HEK293 (cell line): ENCODE data around the gene PDLIM7.

ENCODE experiments used
- BCL11A ChIP-seq: fragments of 450-650 bp; formaldehyde crosslinking; IDR thresholded peaks from 2 replicates; pipeline ENCODE4 v1.5.1; 2016; ENCODE audit warnings: low read depth, missing biosample characterization, missing genetic modification characterization
- GLIS2 ChIP-seq: fragments of 450-650 bp; formaldehyde crosslinking; IDR thresholded peaks from 2 replicates; pipeline ENCODE4 v1.5.1; 2016; ENCODE audit warnings: missing biosample characterization, missing genetic modification characterization
- KLF16 ChIP-seq: fragments of 450-650 bp; formaldehyde crosslinking; IDR thresholded peaks from 2 replicates; pipeline ENCODE4 v1.5.1; 2017; ENCODE audit warnings: missing biosample characterization, missing genetic modification characterization
- KLF7 ChIP-seq: fragments of 450-650 bp; formaldehyde crosslinking; IDR thresholded peaks from 2 replicates; pipeline ENCODE4 v1.5.1; 2016; ENCODE audit warnings: missing biosample characterization, missing genetic modification characterization, borderline replicate concordance
- MEIS1 ChIP-seq: sonication (generic); formaldehyde crosslinking; IDR thresholded peaks from 2 replicates; pipeline ENCODE4 v1.8.1; 2022; ENCODE audit warnings: missing genetic modification reagents, mild to moderate bottlenecking, borderline replicate concordance
- OSR2 ChIP-seq: fragments of 450-650 bp; formaldehyde crosslinking; IDR thresholded peaks from 2 replicates; pipeline ENCODE4 v1.5.1; 2016; ENCODE audit warnings: missing biosample characterization, missing genetic modification characterization
- PBX3 ChIP-seq: sonication (generic); formaldehyde crosslinking; IDR thresholded peaks from 2 replicates; pipeline ENCODE4 v1.8.1; 2022; ENCODE audit warnings: mild to moderate bottlenecking, moderate library complexity, missing genetic modification reagents
- REPIN1 ChIP-seq: fragments of 450-650 bp; formaldehyde crosslinking; IDR thresholded peaks from 2 replicates; pipeline ENCODE4 v1.5.1; 2017; ENCODE audit warnings: missing biosample characterization, missing genetic modification characterization, low read depth
- ZFHX2 ChIP-seq: fragments of 450-650 bp; formaldehyde crosslinking; conservative IDR thresholded peaks from 2 replicates; pipeline ENCODE4 v1.5.1; 2016; ENCODE audit warnings: missing biosample characterization, missing genetic modification characterization
- ZFP41 ChIP-seq: fragments of 450-650 bp; formaldehyde crosslinking; IDR thresholded peaks from 2 replicates; pipeline ENCODE4 v1.5.1; 2016; ENCODE audit warnings: missing biosample characterization, missing genetic modification characterization, borderline replicate concordance
- ZNF169 ChIP-seq: fragments of 450-650 bp; formaldehyde crosslinking; IDR thresholded peaks from 2 replicates; pipeline ENCODE4 v1.5.1; 2016; ENCODE audit warnings: missing biosample characterization, missing genetic modification characterization
- ZNF184 ChIP-seq: fragments of 450-650 bp; IDR thresholded peaks from 2 replicates; pipeline ENCODE4 v1.5.1; 2018; ENCODE audit warnings: missing biosample characterization, mild to moderate bottlenecking, missing genetic modification characterization
- ZNF19 ChIP-seq: fragments of 450-650 bp; formaldehyde crosslinking; IDR thresholded peaks from 2 replicates; pipeline ENCODE4; 2016; ENCODE audit warnings: missing biosample characterization, missing genetic modification characterization, low read depth
- ZNF202 ChIP-seq: fragments of 450-650 bp; formaldehyde crosslinking; IDR thresholded peaks from 2 replicates; pipeline ENCODE4 v1.5.1; 2016; ENCODE audit warnings: missing biosample characterization, missing genetic modification characterization, borderline replicate concordance
- ZNF23 ChIP-seq: fragments of 450-650 bp; formaldehyde crosslinking; IDR thresholded peaks from 2 replicates; pipeline ENCODE4 v1.5.1; 2016; ENCODE audit warnings: missing biosample characterization, missing genetic modification characterization, borderline replicate concordance
- ZNF292 ChIP-seq: fragments of 450-650 bp; formaldehyde crosslinking; IDR thresholded peaks from 2 replicates; pipeline ENCODE4 v1.5.1; 2016; ENCODE audit warnings: low read depth, missing biosample characterization, missing genetic modification characterization, borderline replicate concordance
- ZNF391 ChIP-seq: fragments of 450-650 bp; formaldehyde crosslinking; IDR thresholded peaks from 2 replicates; pipeline ENCODE4 v1.5.1; 2016; ENCODE audit warnings: low read depth, missing biosample characterization, missing genetic modification characterization, borderline replicate concordance
- ZNF394 ChIP-seq: fragments of 450-650 bp; formaldehyde crosslinking; IDR thresholded peaks from 2 replicates; pipeline ENCODE4 v1.5.1; 2016; ENCODE audit warnings: missing biosample characterization, missing genetic modification characterization, mild to moderate bottlenecking, moderate library complexity, borderline replicate concordance
- ZNF404 ChIP-seq: fragments of 450-650 bp; formaldehyde crosslinking; IDR thresholded peaks from 2 replicates; pipeline ENCODE4 v1.5.1; 2017; ENCODE audit warnings: missing biosample characterization, missing genetic modification characterization
- ZNF48 ChIP-seq: fragments of 450-650 bp; formaldehyde crosslinking; IDR thresholded peaks from 2 replicates; pipeline ENCODE4 v1.5.1; 2016; ENCODE audit warnings: missing biosample characterization, missing genetic modification characterization
- ZNF518A ChIP-seq: fragments of 450-650 bp; formaldehyde crosslinking; conservative IDR thresholded peaks from 2 replicates; pipeline ENCODE4 v1.5.1; 2016; ENCODE audit warnings: low read depth, missing biosample characterization, missing genetic modification characterization
- ZNF544 ChIP-seq: fragments of 450-650 bp; formaldehyde crosslinking; IDR thresholded peaks from 2 replicates; pipeline ENCODE4 v1.5.0; 2017; ENCODE audit warnings: missing biosample characterization, missing genetic modification characterization
- ZNF548 ChIP-seq: fragments of 450-650 bp; formaldehyde crosslinking; IDR thresholded peaks from 2 replicates; pipeline ENCODE4 v1.5.1; 2016; ENCODE audit warnings: missing biosample characterization, missing genetic modification characterization
- ZNF549 ChIP-seq: fragments of 450-650 bp; IDR thresholded peaks from 2 replicates; pipeline ENCODE4 v1.5.1; 2018; ENCODE audit warnings: missing biosample characterization, missing genetic modification characterization, mild to moderate bottlenecking, inconsistent platforms, moderate library complexity
- ZNF555 ChIP-seq: fragments of 450-650 bp; formaldehyde crosslinking; conservative IDR thresholded peaks from 2 replicates; pipeline ENCODE4 v1.5.1; 2017; ENCODE audit warnings: missing biosample characterization, mild to moderate bottlenecking, missing genetic modification characterization, inconsistent platforms
- ZNF624 ChIP-seq: fragments of 450-650 bp; formaldehyde crosslinking; IDR thresholded peaks from 2 replicates; pipeline ENCODE4 v1.5.1; 2017; ENCODE audit warnings: missing biosample characterization, missing genetic modification characterization
- ZNF626 ChIP-seq: fragments of 450-650 bp; sonication (Bioruptor Pico); formaldehyde crosslinking; IDR thresholded peaks from 2 replicates; pipeline ENCODE4 v1.5.1; 2018; ENCODE audit warnings: missing biosample characterization, missing genetic modification characterization, inconsistent platforms
- ZNF645 ChIP-seq: fragments of 450-650 bp; formaldehyde crosslinking; IDR thresholded peaks from 2 replicates; pipeline ENCODE4; 2016; ENCODE audit warnings: missing biosample characterization, missing genetic modification characterization
- ZNF660 ChIP-seq: fragments of 450-650 bp; IDR thresholded peaks from 2 replicates; pipeline ENCODE4 v1.5.1; 2018; ENCODE audit warnings: missing biosample characterization, mild to moderate bottlenecking, missing genetic modification characterization
- ZNF701 ChIP-seq: fragments of 450-650 bp; formaldehyde crosslinking; IDR thresholded peaks from 2 replicates; pipeline ENCODE4 v1.5.1; 2016; ENCODE audit warnings: missing biosample characterization, missing genetic modification characterization
- ZNF768 ChIP-seq: fragments of 450-650 bp; formaldehyde crosslinking; IDR thresholded peaks from 2 replicates; pipeline ENCODE4 v1.5.1; 2018; ENCODE audit warnings: missing biosample characterization, mild to moderate bottlenecking, missing genetic modification characterization
- ZNF837 ChIP-seq: fragments of 450-650 bp; formaldehyde crosslinking; IDR thresholded peaks from 2 replicates; pipeline ENCODE4 v1.5.1; 2016; ENCODE audit warnings: missing biosample characterization, missing genetic modification characterization
- ZNF843 ChIP-seq: fragments of 450-650 bp; formaldehyde crosslinking; IDR thresholded peaks from 2 replicates; pipeline ENCODE4 v1.5.1; 2016; ENCODE audit warnings: missing biosample characterization, missing genetic modification characterization
- ZXDB ChIP-seq: fragments of 450-650 bp; formaldehyde crosslinking; IDR thresholded peaks from 2 replicates; pipeline ENCODE4 v1.5.1; 2016; ENCODE audit warnings: missing biosample characterization, missing genetic modification characterization

PDLIM7 gene

GRCh38 chr5:177516601-177517568 is 19.5 kb upstream of the PDLIM7 start, which contains the start of gene DDX41 (continued):
- peak; percentile 78 for TF ChIP-seq ZNF518A (tag by site-specific recombination)
- no peak for TF ChIP-seq ZFP41 (tag by site-specific recombination)
- TF ChIP-seq ZNF626: no peak
- TF ChIP-seq ZNF837: 0 out of 2 replicates have a peak, but pooled peaks have one; percentile 32
- 0 out of 2 replicates have a peak, but pooled peaks have one; percentile 76 for TF ChIP-seq KLF7 (tag by site-specific recombination)
- peak; percentile 96 for TF ChIP-seq ZNF394 (tag by site-specific recombination)
- TF ChIP-seq OSR2: no peak; the same call in 1 of the 2 replicates
- TF ChIP-seq ZNF548 (tag by site-specific recombination): no peak
- no peak; the same call in 1 of the 2 replicates for TF ChIP-seq PBX3 (CRISPR knock-in tag)
- no peak for TF ChIP-seq ZNF544 (tag by site-specific recombination)
- no peak for TF ChIP-seq ZNF645
- TF ChIP-seq ZFHX2: peak; percentile 70
- TF ChIP-seq MEIS1: no peak
- TF ChIP-seq ZNF768: no peak
- TF ChIP-seq GLIS2 (tag by site-specific recombination): peak; percentile 82
- no peak for TF ChIP-seq ZNF23
- no peak for TF ChIP-seq ZNF48 (tag by site-specific recombination)
- TF ChIP-seq ZNF404 (tag by site-specific recombination): no peak
- peak; percentile 79; the same call in 1 of the 2 replicates for TF ChIP-seq ZNF391 (tag by site-specific recombination)
- TF ChIP-seq ZNF202 (tag by site-specific recombination): no peak
- TF ChIP-seq ZNF843 (tag by site-specific recombination): peak; percentile 61
- TF ChIP-seq ZNF660 (tag by site-specific recombination): peak; percentile 72
- TF ChIP-seq ZNF701 (tag by site-specific recombination): no peak
- no peak for TF ChIP-seq ZNF624 (tag by site-specific recombination)
- no peak for TF ChIP-seq BCL11A (tag by site-specific recombination)
- no peak for TF ChIP-seq ZNF549 (tag by site-specific recombination)
- peak; percentile 68; the same call in 1 of the 2 replicates for TF ChIP-seq REPIN1 (tag by site-specific recombination)
- no peak for TF ChIP-seq ZNF19
- TF ChIP-seq ZNF169 (tag by site-specific recombination): no peak
- TF ChIP-seq ZNF555 (tag by site-specific recombination): no peak
- TF ChIP-seq ZNF184 (tag by site-specific recombination): peak; percentile 65; the same call in 1 of the 2 replicates
- TF ChIP-seq KLF16: no peak; the same call in 1 of the 2 replicates
- peak; percentile 97 for TF ChIP-seq ZXDB (tag by site-specific recombination)
- no peak for TF ChIP-seq ZNF292
